Small intestine (tissue), 7 donors: ENCODE data around the gene NRP2. TPM values are rescaled to one million over a fixed set of nuclear protein-coding genes. Genes with fewer than 3 reads are reported as not detected.

Experiments
- DNase-seq, 2 donors: peaks; one replicate each; pipeline versions ENCODE4 v3.0.0 to v3.0.0-alpha.2; 2013
- FAIRE-seq: peaks from 2 replicates; lab custom pipeline; 2012; peaks lifted over from hg19 to GRCh38; lab: Jason Lieb, UNC
- H3K27ac ChIP-seq, 3 donors: one replicate each; pipeline ENCODE4 v1.5.1; 2013; ENCODE audit warnings: low read length in 2 of 3, mild to moderate bottlenecking in 2 of 3, control low read depth in 1 of 3, inconsistent platforms in 1 of 3, low read depth in 1 of 3, moderate library complexity in 1 of 3
- H3K27me3 ChIP-seq, 3 donors: one replicate each; pipeline ENCODE4 v1.6.1; 2013; ENCODE audit warnings: low read length in 3 of 3, inconsistent platforms in 1 of 3; ENCODE audit not compliant: control insufficient read depth in 3 of 3, insufficient read depth in 3 of 3
- H3K36me3 ChIP-seq, 3 donors: one replicate each; pipeline ENCODE4 v1.6.1; 2013; ENCODE audit warnings: low read length in 3 of 3, inconsistent platforms in 1 of 3, low read depth in 1 of 3, mild to moderate bottlenecking in 1 of 3, moderate library complexity in 1 of 3; ENCODE audit not compliant: control insufficient read depth in 3 of 3, insufficient read depth in 2 of 3
- H3K4me1 ChIP-seq, 3 donors: one replicate each; pipeline ENCODE4 v1.6.1; 2013; ENCODE audit warnings: low read length in 2 of 3, inconsistent platforms in 1 of 3, low read depth in 1 of 3, mild to moderate bottlenecking in 1 of 3, moderate library complexity in 1 of 3; ENCODE audit not compliant: control insufficient read depth in 3 of 3, insufficient read depth in 2 of 3
- H3K4me3 ChIP-seq, 3 donors: one replicate each; pipeline ENCODE4 v1.5.1; 2013; ENCODE audit warnings: low read length in 3 of 3, control low read depth in 1 of 3, inconsistent platforms in 1 of 3, low read depth in 1 of 3, mild to moderate bottlenecking in 1 of 3, moderate library complexity in 1 of 3
- H3K9me3 ChIP-seq, 2 donors: one replicate each; pipeline ENCODE4 v1.6.1; 2013; ENCODE audit warnings: low read depth in 1 of 2, low read length in 1 of 2; ENCODE audit not compliant: control insufficient read depth in 2 of 2, insufficient read depth in 1 of 2
- whole genome bisulfite sequencing, 3 donors: extraction: QIAGEN DNeasy Blood & Tissue Kit; methylation state at CpG; one replicate each; pipeline ENCODE4 v1.1.7; 2013; 5-methylcytosine and 5-hydroxymethylcytosine counted together
- polyA plus RNA-seq, 4 donors: library from polyadenylated mRNA; stranded (reverse) in 3 of 4; unstranded in 1 of 4; fragments of 200-250 nt in 3 of 4; fragments of 120-200 nt in 1 of 4; gene quantifications; one replicate each; pipeline versions ENCODE4 v1.2.1 to v1.2.3, GENCODE V29; 2013
- donor health status: healthy with polysubstance abuse.
- donor health status: control.
- donor health status: control.
- donor health status: Bipolar disorder and iron deficiency.
- donor health status: healthy.

NRP2 gene
- polyA plus RNA-seq, 4 donors: 0.81 to 9.6 (median 4.9) TPM

GRCh38 chr2:205714789-205715720 is 32.8 kb downstream of the NRP2 start:
- FAIRE-seq: no peak
- Histone ChIP-seq H3K4me1 (peaks cover 0 to 4% (median 3%) of the 10 kb centered on the region in 3 donors), H3K27me3 (no peaks in the 10 kb centered on the region), H3K9me3 (no peaks in the 10 kb centered on the region), H3K36me3 (peaks cover 0 to 7% (median 0%) of the 10 kb centered on the region in 3 donors), H3K4me3 (no peak overlapping the region), H3K27ac (no peak overlapping the region)
- 83 to 85% (median 85%) methylated on average over 13 of the region's 13 CpGs for whole genome bisulfite sequencing, 3 donors
- DNase-seq: no peak

DNA sequence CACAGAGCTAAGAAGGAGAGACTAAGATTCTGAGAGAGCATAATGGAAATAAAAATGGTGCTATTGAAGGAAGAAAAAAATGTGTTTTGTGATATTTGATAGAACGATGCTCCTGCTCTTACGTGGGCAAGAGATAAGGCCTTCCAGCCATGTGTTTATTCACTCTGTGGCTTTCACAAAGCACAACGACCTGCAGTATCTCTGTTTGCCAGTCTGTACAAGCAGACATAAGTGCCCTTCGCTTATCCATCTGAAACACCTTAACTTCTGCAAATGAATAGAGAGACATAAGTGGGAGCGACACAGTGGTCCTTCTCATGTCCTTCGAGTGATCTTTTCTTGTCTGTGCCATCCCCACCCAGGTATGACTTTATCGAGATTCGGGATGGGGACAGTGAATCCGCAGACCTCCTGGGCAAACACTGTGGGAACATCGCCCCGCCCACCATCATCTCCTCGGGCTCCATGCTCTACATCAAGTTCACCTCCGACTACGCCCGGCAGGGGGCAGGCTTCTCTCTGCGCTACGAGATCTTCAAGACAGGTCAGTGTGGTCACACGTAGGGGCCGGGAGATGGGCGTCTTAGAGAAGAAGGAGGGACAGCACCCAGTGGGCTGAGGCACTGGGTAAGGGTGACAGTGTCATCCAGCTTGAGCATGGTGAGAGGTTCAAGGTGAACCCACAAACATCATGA is 33.7 kb downstream of the NRP2 start:
- peaks cover 0 to 9% (median 0%) of the 10 kb centered on the region in 3 donors for H3K36me3 ChIP-seq

GRCh38 chr2:205717175-205717846 is 35.0 kb downstream of the NRP2 start:
- FAIRE-seq: no peak
- WGBS, 3 donors: 70 to 81% (median 76%) methylated on average over 10 of the region's 10 CpGs
- Histone ChIP-seq H3K9me3 (no peaks in the 10 kb centered on the region), H3K27ac (peak overlapping the region in 1 of 3 donors; percentile 27), H3K4me3 (no peak overlapping the region), H3K4me1 (peaks cover 0 to 4% (median 3%) of the 10 kb centered on the region in 3 donors), H3K36me3 (peaks cover 0 to 9% (median 0%) of the 10 kb centered on the region in 3 donors), H3K27me3 (no peaks in the 10 kb centered on the region)
- no peak for DNase-seq

More for the DNA sequence above, 33.7 kb downstream of the NRP2 start:
- 65 to 82% (median 70%) methylated on average over 20 of the region's 20 CpGs for WGBS, 3 donors
- Histone ChIP-seq H3K4me3 (no peak overlapping the region), H3K27ac (no peak overlapping the region), H3K9me3 (no peaks in the 10 kb centered on the region), H3K4me1 (peaks cover 0 to 4% (median 3%) of the 10 kb centered on the region in 3 donors), H3K27me3 (no peaks in the 10 kb centered on the region)
- FAIRE-seq: no peak
- DNase-seq: peak; percentile 30 to 36

GRCh38 chr2:205717999-205718398 is 35.7 kb downstream of the NRP2 start:
- no peak overlapping the region for H3K27ac ChIP-seq
- FAIRE-seq (no peak), DNase-seq (no peak)
- H3K9me3 ChIP-seq: no peaks in the 10 kb centered on the region
- H3K4me1 ChIP-seq: peaks cover 0 to 3% (median 3%) of the 10 kb centered on the region in 3 donors
- H3K36me3 ChIP-seq: peaks cover 0 to 9% (median 0%) of the 10 kb centered on the region in 3 donors
- 79 to 93% (median 86%) methylated on average over 3 of the region's 3 CpGs for WGBS, 3 donors
- no peak overlapping the region for H3K4me3 ChIP-seq
- H3K27me3 ChIP-seq: no peaks in the 10 kb centered on the region

- DNase-seq (no peak), FAIRE-seq (no peak)
- Histone ChIP-seq H3K27me3 (no peaks in the 10 kb centered on the region), H3K27ac (no peak overlapping the region), H3K36me3 (peaks cover 0 to 12% (median 2%) of the 10 kb centered on the region in 3 donors), H3K4me1 (peaks cover 0 to 3% (median 0%) of the 10 kb centered on the region in 3 donors), H3K9me3 (no peaks in the 10 kb centered on the region), H3K4me3 (no peak overlapping the region)
- 72 to 79% (median 73%) methylated on average over 4 of the region's 4 CpGs for WGBS, 3 donors
Measured at GRCh38 chr2:205719847-205720246, 37.5 kb downstream of the NRP2 start.

GRCh38 chr2:205720451-205720902 is 38.2 kb downstream of the NRP2 start:
- DNase-seq (no peak), FAIRE-seq (no peak)
- Histone ChIP-seq H3K4me3 (no peak overlapping the region), H3K27ac (no peak overlapping the region), H3K27me3 (no peaks in the 10 kb centered on the region), H3K9me3 (no peaks in the 10 kb centered on the region), H3K4me1 (peaks cover 0 to 3% (median 0%) of the 10 kb centered on the region in 3 donors), H3K36me3 (peaks cover 0 to 12% (median 2%) of the 10 kb centered on the region in 3 donors)
- 60 to 75% (median 66%) methylated on average over 7 of the region's 7 CpGs for WGBS, 3 donors

DNA sequence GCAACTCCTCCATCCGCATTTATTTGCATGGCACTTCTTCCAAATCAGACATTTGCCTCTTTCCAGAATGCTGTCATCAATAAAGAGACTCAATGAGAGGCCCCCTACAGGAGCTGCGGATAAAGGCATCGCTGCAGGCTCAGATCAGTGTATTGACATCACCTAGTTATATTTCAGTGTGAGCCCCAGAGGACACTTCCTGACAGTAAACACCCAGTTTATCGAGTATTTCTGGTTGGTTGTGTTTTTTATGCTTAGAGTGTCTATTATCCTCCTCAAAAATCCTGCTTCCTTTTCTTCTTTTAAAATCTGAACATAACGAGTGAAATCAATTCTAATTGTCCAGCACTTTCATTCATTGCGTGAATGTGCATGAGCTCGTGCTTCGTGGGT is 38.8 kb downstream of the NRP2 start:
- Histone ChIP-seq H3K4me1 (peaks cover 0 to 3% (median 0%) of the 10 kb centered on the region in 3 donors), H3K27ac (no peak overlapping the region), H3K9me3 (no peaks in the 10 kb centered on the region)

More for the DNA sequence above, 38.8 kb downstream of the NRP2 start:
- 83 to 87% (median 85%) methylated on average over 8 of the region's 8 CpGs for WGBS, 3 donors
- Histone ChIP-seq H3K4me3 (no peak overlapping the region), H3K27me3 (no peaks in the 10 kb centered on the region), H3K36me3 (peaks cover 0 to 12% (median 2%) of the 10 kb centered on the region in 3 donors)
- no peak for DNase-seq
- no peak for FAIRE-seq
